ENCODE data around the gene SHKBP1.

The SHKBP1 gene

GRCh38 chr19:40630571-40631160 is 54.0 kb downstream of the SHKBP1 start:
- no peak for DNase-seq (ENCODE audit: low read depth in 1 of 2, low spot score in 1 of 2)

- no peak for DNase-seq (ENCODE audit: low read depth in 1 of 2, low spot score in 1 of 2)
Observed at GRCh38 chr19:40632311-40633036, 55.8 kb downstream of the SHKBP1 start.

- DNase-seq (ENCODE audit: low read depth in 1 of 2, low spot score in 1 of 2), result no peak
Observed at GRCh38 chr19:40633207-40633606, 56.5 kb downstream of the SHKBP1 start.

- DNase-seq (ENCODE audit: low read depth in 1 of 2, low spot score in 1 of 2), result no peak
Observed at GRCh38 chr19:40638327-40638726, 61.7 kb downstream of the SHKBP1 start.

GRCh38 chr19:40639638-40639982 is 62.9 kb downstream of the SHKBP1 start:
- no peak for DNase-seq (ENCODE audit: low read depth in 1 of 2, low spot score in 1 of 2)

- DNase-seq (ENCODE audit: low read depth in 1 of 2, low spot score in 1 of 2), result no peak
Observed at GRCh38 chr19:40640744-40641143, 64.1 kb downstream of the SHKBP1 start.

Data from activated T-helper 1 cell treated with anti-CD3 and anti-CD28 coated beads, Interleukin-2, amount 50 U/mL, for 16 hours (primary cell).